Measurements from ENCODE around the gene CNGA2. TPM values are rescaled to one million over a fixed set of nuclear protein-coding genes. Genes with fewer than 3 reads are reported as not detected.

The CNGA2 gene
- total and polyA plus RNA-seq, 4 donors = not detected

- Histone ChIP-seq H3K27me3 (ENCODE audit: control insufficient read depth in 3 of 3, insufficient read depth in 3 of 3, low read length in 2 of 3) (peaks cover 0 to 4% (median 0%) of the 10 kb centered on the region in 3 donors), H3K9me3 (ENCODE audit: control insufficient read depth in 4 of 4, insufficient read depth in 3 of 4, low read length in 3 of 4) (peaks cover 0 to 6% (median 0%) of the 10 kb centered on the region in 4 donors), H3K27ac (ENCODE audit: low read depth in 1 of 2, low read length in 1 of 2) (no peak overlapping the region), H3K36me3 (ENCODE audit: control insufficient read depth in 4 of 4, insufficient read depth in 4 of 4, low read length in 4 of 4) (no peaks in the 10 kb centered on the region), H3K4me1 (ENCODE audit: control insufficient read depth in 5 of 5, insufficient read depth in 5 of 5, low read length in 5 of 5) (peaks cover 0 to 2% (median 0%) of the 10 kb centered on the region in 5 donors), H3K9ac (ENCODE audit: insufficient read depth in 1 of 2, low read length in 2 of 2) (no peak overlapping the region), H3K4me3 (no peak overlapping the region)
- TF ChIP-seq CTCF (IDR thresholded peaks at IDR 0.05; ENCODE audit: control extremely low read depth, extremely low read depth) = no peak
- WGBS, 2 donors = 95 to 96% methylated on average over 4 of the region's 4 CpGs
- ATAC-seq (ENCODE audit: insufficient read depth, low FRiP score) (no peak), DNase-seq (no peak)
Measured at GRCh38 chrX:151701071-151701470, 33.5 kb upstream of the CNGA2 start.

GRCh38 chrX:151701531-151701930 is 33.0 kb upstream of the CNGA2 start:
- Histone ChIP-seq H3K27ac (ENCODE audit: low read depth in 1 of 2, low read length in 1 of 2) (no peak overlapping the region), H3K27me3 (ENCODE audit: control insufficient read depth in 3 of 3, insufficient read depth in 3 of 3, low read length in 2 of 3) (no peaks in the 10 kb centered on the region), H3K36me3 (ENCODE audit: control insufficient read depth in 4 of 4, insufficient read depth in 4 of 4, low read length in 4 of 4) (no peaks in the 10 kb centered on the region), H3K4me1 (ENCODE audit: control insufficient read depth in 5 of 5, insufficient read depth in 5 of 5, low read length in 5 of 5) (peaks cover 0 to 2% (median 0%) of the 10 kb centered on the region in 5 donors), H3K9me3 (ENCODE audit: control insufficient read depth in 4 of 4, insufficient read depth in 3 of 4, low read length in 3 of 4) (peaks cover 0 to 6% (median 0%) of the 10 kb centered on the region in 4 donors), H3K9ac (ENCODE audit: insufficient read depth in 1 of 2, low read length in 2 of 2) (no peak overlapping the region), H3K4me3 (no peak overlapping the region)
- DNase-seq (no peak), ATAC-seq (ENCODE audit: insufficient read depth, low FRiP score) (no peak)
- TF ChIP-seq CTCF (IDR thresholded peaks at IDR 0.05; ENCODE audit: control extremely low read depth, extremely low read depth) = no peak
- WGBS, 2 donors = 82 to 88% methylated on average over 7 of the region's 7 CpGs

- Histone ChIP-seq H3K4me3 (no peak overlapping the region), H3K9me3 (ENCODE audit: control insufficient read depth in 4 of 4, insufficient read depth in 3 of 4, low read length in 3 of 4) (peaks cover 0 to 6% (median 0%) of the 10 kb centered on the region in 4 donors), H3K36me3 (ENCODE audit: control insufficient read depth in 4 of 4, insufficient read depth in 4 of 4, low read length in 4 of 4) (no peaks in the 10 kb centered on the region), H3K27ac (ENCODE audit: low read depth in 1 of 2, low read length in 1 of 2) (no peak overlapping the region), H3K9ac (ENCODE audit: insufficient read depth in 1 of 2, low read length in 2 of 2) (no peak overlapping the region), H3K4me1 (ENCODE audit: control insufficient read depth in 5 of 5, insufficient read depth in 5 of 5, low read length in 5 of 5) (peaks cover 0 to 2% (median 0%) of the 10 kb centered on the region in 5 donors), H3K27me3 (ENCODE audit: control insufficient read depth in 3 of 3, insufficient read depth in 3 of 3, low read length in 2 of 3) (no peaks in the 10 kb centered on the region)
- TF ChIP-seq CTCF (IDR thresholded peaks at IDR 0.05; ENCODE audit: control extremely low read depth, extremely low read depth) = no peak
- 75 to 84% methylated on average over 8 to 9 of the region's 9 CpGs for WGBS, 2 donors
- ATAC-seq (ENCODE audit: insufficient read depth, low FRiP score) (no peak), DNase-seq (no peak)
Measured at GRCh38 chrX:151702026-151702714, 32.4 kb upstream of the CNGA2 start.

All from lung (tissue), 12 donors.